ENCODE measurements around the gene ANKRD63. TPM values are rescaled to one million over a fixed set of nuclear protein-coding genes. Genes with fewer than 3 reads are reported as not detected.

The ANKRD63 gene
- total RNA-seq, 4 donors from 2014 or later, result not detected

GRCh38 chr15:40275954-40276353 lies 6.9 kb downstream of the ANKRD63 start:
- H3K27ac ChIP-seq, result no peak overlapping the region
- DNase-seq, result no peak
- no peaks in the 10 kb centered on the region for H3K9me3 ChIP-seq
- peaks cover 0 to 10% (median 8%) of the 10 kb centered on the region in 4 donors for H3K4me1 ChIP-seq
- H3K27me3 ChIP-seq, result peaks cover 22% of the 10 kb centered on the region
- 94 to 100% methylated on average over 2 to 7 of the region's 7 CpGs for WGBS, 2 donors (ENCODE audit: low coverage in 1 of 2)
- in situ Hi-C loops (cut with MboI; ENCODE audit: low pct_ligation_motif_present in 1 of 4, low pct_unique_long_range_greater_than_20kb in 1 of 4, low sequenced_read_pairs in 3 of 4) (loop anchor here in 3 of 4 donors (10.0 kb wide), 1 partner anchor 231 kb away; no protein-coding TSS in a partner anchor), intact Hi-C loops (cut with DNase I; ENCODE audit: low total_unique reads) (loop anchor here (2.0 kb wide), 1 partner anchor 57 kb away; no protein-coding TSS in a partner anchor)
- no peaks in the 10 kb centered on the region for H3K36me3 ChIP-seq
- no peak overlapping the region for H3K4me3 ChIP-seq
- TF ChIP-seq POLR2AphosphoS5 (IDR thresholded peaks at IDR 0.05) (no peak), POLR2A (IDR thresholded peaks at IDR 0.05) (no peak), EP300 (IDR thresholded peaks at IDR 0.05; ENCODE audit: low read depth) (no peak), CTCF (IDR thresholded peaks at IDR 0.05) (no peak)

- Histone ChIP-seq H3K4me1 (peaks cover 0 to 10% (median 8%) of the 10 kb centered on the region in 4 donors), H3K27me3 (peaks cover 18% of the 10 kb centered on the region), H3K36me3 (no peaks in the 10 kb centered on the region), H3K9me3 (no peaks in the 10 kb centered on the region), H3K4me3 (no peak overlapping the region), H3K27ac (no peak overlapping the region)
- intact Hi-C loops (cut with DNase I; ENCODE audit: low total_unique reads), result loop anchor here (2.0 kb wide), 1 partner anchor 57 kb away; no protein-coding TSS in a partner anchor
- WGBS, 2 donors (ENCODE audit: low coverage in 1 of 2), result 80% methylated on average over 5 of the region's 5 CpGs; no CpG with 5 or more reads in 1 of the 2 donors
- TF ChIP-seq POLR2AphosphoS5 (IDR thresholded peaks at IDR 0.05), result no peak
- no peak for TF ChIP-seq CTCF (IDR thresholded peaks at IDR 0.05)
- TF ChIP-seq EP300 (IDR thresholded peaks at IDR 0.05; ENCODE audit: low read depth), result no peak
- TF ChIP-seq POLR2A (IDR thresholded peaks at IDR 0.05), result no peak
- DNase-seq, result no peak
- in situ Hi-C loops (cut with MboI; ENCODE audit: low pct_ligation_motif_present in 1 of 4, low pct_unique_long_range_greater_than_20kb in 1 of 4, low sequenced_read_pairs in 3 of 4), result loop anchor here in 3 of 4 donors (10.0 kb wide), 1 partner anchor 231 kb away; no protein-coding TSS in a partner anchor
Measured at GRCh38 chr15:40275523-40275922, 7.3 kb downstream of the ANKRD63 start.

GRCh38 chr15:40274350-40275274 lies 8.3 kb downstream of the ANKRD63 start:
- DNase-seq, result peak; percentile 86
- Histone ChIP-seq H3K36me3 (no peaks in the 10 kb centered on the region), H3K4me1 (peaks cover 0 to 5% (median 3%) of the 10 kb centered on the region in 4 donors), H3K27ac (no peak overlapping the region), H3K9me3 (no peaks in the 10 kb centered on the region), H3K4me3 (no peak overlapping the region), H3K27me3 (peaks cover 9% of the 10 kb centered on the region)
- in situ Hi-C loops (cut with MboI; ENCODE audit: low pct_ligation_motif_present in 1 of 4, low pct_unique_long_range_greater_than_20kb in 1 of 4, low sequenced_read_pairs in 3 of 4) (loop anchor here (5.0 to 25.0 kb wide), 4 partner anchors 52 to 237 kb away; partner anchors contain the start of gene SRP14 (in 1 of the 4)), intact Hi-C loops (cut with DNase I; ENCODE audit: low total_unique reads) (loop anchor here (2.0 kb wide), 1 partner anchor 56 kb away; no protein-coding TSS in a partner anchor)
- TF ChIP-seq EP300 (IDR thresholded peaks at IDR 0.05; ENCODE audit: low read depth), result no peak
- TF ChIP-seq CTCF (IDR thresholded peaks at IDR 0.05), result peak; percentile 100
- WGBS, 2 donors (ENCODE audit: low coverage in 1 of 2), result 0 to 55% methylated on average over 4 to 26 of the region's 26 CpGs

DNA sequence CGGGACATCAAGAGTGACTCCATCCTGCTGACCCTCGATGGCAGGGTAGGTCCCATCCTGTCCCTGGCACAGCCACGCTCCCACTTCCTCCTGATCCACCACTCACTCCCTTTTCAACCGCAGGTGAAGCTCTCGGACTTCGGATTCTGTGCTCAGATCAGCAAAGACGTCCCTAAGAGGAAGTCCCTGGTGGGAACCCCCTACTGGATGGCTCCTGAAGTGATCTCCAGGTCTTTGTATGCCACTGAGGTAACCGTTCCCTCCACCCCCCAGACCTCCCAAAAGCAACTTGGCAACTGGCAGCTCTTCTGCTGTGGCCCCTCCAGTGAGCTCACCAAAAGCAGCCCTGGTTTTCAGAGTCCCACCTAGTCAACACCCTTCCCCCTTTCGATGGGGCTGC lies 9.4 kb downstream of the ANKRD63 start:
- WGBS, 2 donors (ENCODE audit: low coverage in 1 of 2), result 90% methylated on average over 9 of the region's 9 CpGs; no CpG with 5 or more reads in 1 of the 2 donors
- H3K9me3 ChIP-seq, result no peaks in the 10 kb centered on the region
- intact Hi-C loops (cut with DNase I; ENCODE audit: low total_unique reads) (no loop called here), in situ Hi-C loops (cut with MboI; ENCODE audit: low pct_ligation_motif_present in 1 of 4, low pct_unique_long_range_greater_than_20kb in 1 of 4, low sequenced_read_pairs in 3 of 4) (loop anchor here (5.0 to 25.0 kb wide), 4 partner anchors 51 to 236 kb away; partner anchors contain the start of gene SRP14 (in 1 of the 4))
- H3K36me3 ChIP-seq, result no peaks in the 10 kb centered on the region
- H3K27me3 ChIP-seq, result peaks cover 7% of the 10 kb centered on the region
- H3K4me1 ChIP-seq, result no peaks in the 10 kb centered on the region
- no peak overlapping the region for H3K4me3 ChIP-seq
- no peak for DNase-seq
- TF ChIP-seq POLR2AphosphoS5 (IDR thresholded peaks at IDR 0.05), result no peak
- TF ChIP-seq EP300 (IDR thresholded peaks at IDR 0.05; ENCODE audit: low read depth), result no peak
- no peak for TF ChIP-seq POLR2A (IDR thresholded peaks at IDR 0.05)
- no peak for TF ChIP-seq CTCF (IDR thresholded peaks at IDR 0.05)
- no peak overlapping the region for H3K27ac ChIP-seq
